Upper lobe of left lung (tissue), 4 donors: Measurements from ENCODE around the gene OR10G3.

Source experiments
- EP300 ChIP-seq, 4 donors: sonication (generic); formaldehyde crosslinking; IDR thresholded peaks; one replicate each; pipeline ENCODE4 v1.5.1; 2017; ENCODE audit warnings: antibody characterized with exemption in 4 of 4, control low read depth in 2 of 4
- POLR2A ChIP-seq, 4 donors: fragments of 450-650 bp; IDR thresholded peaks; one replicate each; pipeline ENCODE4 v1.5.1; 2016 to 2017; ENCODE audit warnings: antibody characterized with exemption in 4 of 4, mild to moderate bottlenecking in 2 of 4
- POLR2AphosphoS5 ChIP-seq, 2 donors: sonication (generic); formaldehyde crosslinking; IDR thresholded peaks; one replicate each; pipeline ENCODE4 v1.5.1; 2017; ENCODE audit warnings: antibody characterized with exemption in 2 of 2
- TF ChIP-seq, protein P1 (sequence below), 6 experiments: fragments of 450-650 bp in 4 of 6; fragments of 200-600 bp in 2 of 6; sonication (generic) in 2 of 6; IDR thresholded peaks; one replicate each; pipeline ENCODE4 v1.5.1; 2016 to 2019; ENCODE audit warnings: antibody characterized with exemption in 6 of 6

DNA sequence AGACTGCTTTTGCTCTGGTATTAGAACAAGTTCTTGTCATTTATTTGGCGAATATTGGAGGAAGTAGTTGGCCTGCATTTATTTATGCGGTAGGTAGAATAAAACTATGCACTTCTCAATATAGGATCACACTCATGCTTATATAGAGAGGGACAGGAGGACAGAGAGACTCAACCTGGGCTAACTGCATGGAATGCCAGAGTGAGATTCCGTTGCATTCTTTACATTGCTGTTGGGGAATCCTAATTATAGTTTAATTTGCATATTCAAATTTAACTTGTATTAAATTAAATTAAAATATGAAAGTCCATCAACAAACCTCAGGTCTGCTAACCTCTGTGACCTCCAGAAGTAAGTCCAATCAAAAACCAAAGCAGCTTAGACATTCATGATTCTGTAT, 26.6 kb downstream of the OR10G3 start:
- TF ChIP-seq, protein P1, sequence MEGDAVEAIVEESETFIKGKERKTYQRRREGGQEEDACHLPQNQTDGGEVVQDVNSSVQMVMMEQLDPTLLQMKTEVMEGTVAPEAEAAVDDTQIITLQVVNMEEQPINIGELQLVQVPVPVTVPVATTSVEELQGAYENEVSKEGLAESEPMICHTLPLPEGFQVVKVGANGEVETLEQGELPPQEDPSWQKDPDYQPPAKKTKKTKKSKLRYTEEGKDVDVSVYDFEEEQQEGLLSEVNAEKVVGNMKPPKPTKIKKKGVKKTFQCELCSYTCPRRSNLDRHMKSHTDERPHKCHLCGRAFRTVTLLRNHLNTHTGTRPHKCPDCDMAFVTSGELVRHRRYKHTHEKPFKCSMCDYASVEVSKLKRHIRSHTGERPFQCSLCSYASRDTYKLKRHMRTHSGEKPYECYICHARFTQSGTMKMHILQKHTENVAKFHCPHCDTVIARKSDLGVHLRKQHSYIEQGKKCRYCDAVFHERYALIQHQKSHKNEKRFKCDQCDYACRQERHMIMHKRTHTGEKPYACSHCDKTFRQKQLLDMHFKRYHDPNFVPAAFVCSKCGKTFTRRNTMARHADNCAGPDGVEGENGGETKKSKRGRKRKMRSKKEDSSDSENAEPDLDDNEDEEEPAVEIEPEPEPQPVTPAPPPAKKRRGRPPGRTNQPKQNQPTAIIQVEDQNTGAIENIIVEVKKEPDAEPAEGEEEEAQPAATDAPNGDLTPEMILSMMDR (IDR thresholded peaks at IDR 0.05): no peak
- TF ChIP-seq POLR2A (IDR thresholded peaks at IDR 0.05): no peak
- TF ChIP-seq EP300 (IDR thresholded peaks at IDR 0.05): no peak
- TF ChIP-seq POLR2AphosphoS5 (IDR thresholded peaks at IDR 0.05): no peak
